HUES6 (cell line): ENCODE results near the gene KLRC4.
"Not testable (repeated sequence)": the region's sequence is repeated elsewhere in the genome, so short reads cannot be mapped to it uniquely, and the experiment has no call there.

Source experiments
- H3K27ac ChIP-seq: 2 replicates; pipeline ENCODE4 v1.7.0; 2013; ENCODE audit warnings: low read depth, mild to moderate bottlenecking, low read length, inconsistent platforms
- H3K27me3 ChIP-seq: 2 replicates; pipeline ENCODE4 v1.6.1; 2013; ENCODE audit warnings: low read length; ENCODE audit not compliant: control insufficient read depth, insufficient read depth
- H3K36me3 ChIP-seq: 2 replicates; pipeline ENCODE4 v1.6.1; 2013; ENCODE audit warnings: low read length; ENCODE audit not compliant: control insufficient read depth, insufficient read depth
- H3K4me1 ChIP-seq: 2 replicates; pipeline ENCODE4 v1.6.1; 2013; ENCODE audit warnings: low read length; ENCODE audit not compliant: control insufficient read depth, insufficient read depth
- H3K4me3 ChIP-seq: 2 replicates; pipeline ENCODE4 v1.5.1; 2013; ENCODE audit warnings: low read depth, low read length
- H3K9ac ChIP-seq: one replicate; pipeline ENCODE4 v1.6.1; 2013; ENCODE audit warnings: mild to moderate bottlenecking, low read length
- H3K9me3 ChIP-seq: 2 replicates; pipeline ENCODE4 v1.6.1; 2013; ENCODE audit warnings: low read depth, low read length; ENCODE audit not compliant: control insufficient read depth, insufficient read depth

Gene KLRC4, protein sequence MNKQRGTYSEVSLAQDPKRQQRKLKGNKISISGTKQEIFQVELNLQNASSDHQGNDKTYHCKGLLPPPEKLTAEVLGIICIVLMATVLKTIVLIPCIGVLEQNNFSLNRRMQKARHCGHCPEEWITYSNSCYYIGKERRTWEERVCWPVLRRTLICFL

DNA sequence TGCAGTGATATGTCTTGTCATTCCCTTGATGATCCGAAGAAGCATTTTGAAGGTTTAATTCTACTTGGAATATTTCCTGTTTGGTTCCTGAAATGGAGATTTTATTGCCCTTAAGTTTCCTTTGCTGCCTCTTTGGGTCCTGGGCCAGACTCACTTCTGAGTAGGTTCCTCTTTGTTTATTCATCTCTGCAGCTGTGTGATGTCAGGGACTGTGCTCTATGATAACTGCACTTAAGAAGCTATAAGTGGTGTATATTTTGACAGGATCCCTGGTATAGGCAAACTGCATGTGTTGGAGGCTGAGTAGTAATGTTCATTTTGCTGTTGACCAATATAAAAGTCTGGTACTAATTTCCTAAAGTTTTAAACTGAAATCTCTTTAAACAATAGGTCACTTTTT is at the start of gene KLRC4:
Gene KLRC4, minus strand, starts transcription at position 366 of the 400 bp plus-strand sequence. Its CDS starts 182 bp downstream, at position 184.
- no peak within 1 kb of the TSS for H3K4me3 ChIP-seq
- 0 out of 2 replicates have a peak, but pooled peaks cover 6% of the 10 kb centered on the region for H3K9me3 ChIP-seq
- no peak within 1 kb of the TSS for H3K27ac ChIP-seq
- no peak within 1 kb of the TSS for H3K9ac ChIP-seq
- H3K36me3 ChIP-seq = no peaks in the 10 kb centered on the region
- no peaks in the 10 kb centered on the region for H3K27me3 ChIP-seq
- peaks cover 7% of the 10 kb centered on the region; the same call in 1 of the 2 replicates for H3K4me1 ChIP-seq

DNA sequence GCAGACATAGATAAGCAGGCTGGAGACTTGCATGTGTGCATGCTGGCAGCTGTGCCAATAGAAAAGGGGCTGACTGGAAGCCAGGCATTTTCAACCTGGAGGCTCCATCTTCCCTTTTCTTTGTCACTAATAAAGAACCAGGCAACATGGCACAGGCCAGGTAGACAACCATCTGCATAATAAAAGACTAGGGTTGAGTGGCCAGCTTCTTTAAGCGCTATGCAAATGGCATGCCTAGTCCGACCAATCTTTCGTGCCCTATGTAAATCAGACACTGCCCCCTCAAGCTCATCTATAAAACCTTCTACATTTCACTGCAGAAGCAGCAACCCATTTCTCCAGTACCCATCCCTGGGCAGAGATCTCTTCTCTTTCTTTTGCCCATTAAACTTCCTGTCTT is 48.2 kb upstream of the KLRC4 start:
- H3K4me3 ChIP-seq = no peak overlapping the region
- peaks cover 7% of the 10 kb centered on the region; the same call in 1 of the 2 replicates for H3K9me3 ChIP-seq
- peak overlapping the region; percentile 73 for H3K27ac ChIP-seq
- peaks cover 10% of the 10 kb centered on the region for H3K4me1 ChIP-seq
- H3K9ac ChIP-seq = no peak overlapping the region
- no peaks in the 10 kb centered on the region for H3K27me3 ChIP-seq
- no peaks in the 10 kb centered on the region for H3K36me3 ChIP-seq

DNA sequence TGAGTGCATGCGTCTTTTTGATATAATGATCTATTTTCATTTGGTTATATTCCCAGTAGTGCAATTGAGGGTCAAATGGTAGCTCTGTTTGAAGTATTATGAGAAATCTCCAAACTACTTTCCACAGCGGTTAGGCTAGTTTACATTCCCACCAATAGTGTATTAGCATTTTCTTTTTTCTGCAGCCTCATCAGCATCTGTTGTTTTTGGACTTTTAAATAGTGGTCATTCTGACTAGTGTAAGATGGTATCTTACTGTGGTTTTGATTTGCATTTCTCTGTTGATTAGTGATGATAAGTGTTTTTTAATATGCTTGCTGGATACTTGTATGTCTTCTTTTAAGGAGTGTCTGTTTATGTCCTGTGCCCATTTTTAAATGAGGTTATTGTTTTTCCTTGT is 47.3 kb upstream of the KLRC4 start:
- H3K4me1 ChIP-seq = peaks cover 10% of the 10 kb centered on the region
- H3K36me3 ChIP-seq = no peaks in the 10 kb centered on the region
- no peak overlapping the region for H3K27ac ChIP-seq
- H3K9me3 ChIP-seq = peaks cover 7% of the 10 kb centered on the region; the same call in 1 of the 2 replicates
- H3K4me3 ChIP-seq = no peak overlapping the region
- H3K9ac ChIP-seq = no peak overlapping the region
- H3K27me3 ChIP-seq = no peaks in the 10 kb centered on the region

DNA sequence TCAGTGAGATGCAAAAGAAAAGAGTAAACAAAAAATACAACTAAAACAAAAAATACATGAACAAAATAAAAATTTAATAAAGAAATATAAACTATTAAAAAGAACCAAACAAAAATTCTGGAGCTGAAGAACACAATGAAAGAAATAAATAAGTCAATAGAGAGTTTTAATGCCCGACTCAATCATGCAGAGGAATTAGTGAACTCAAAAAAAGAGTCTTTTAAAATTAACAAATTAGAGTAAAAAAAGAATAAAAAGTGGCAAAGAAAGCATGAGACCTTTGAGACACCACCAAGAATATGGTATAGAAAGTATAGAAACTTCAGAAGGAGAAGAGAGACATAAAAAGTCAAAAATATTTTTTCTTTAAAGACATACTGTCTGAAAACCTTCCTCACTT is 46.2 kb upstream of the KLRC4 start:
- Histone ChIP-seq H3K36me3 (no peaks in the 10 kb centered on the region), H3K27me3 (no peaks in the 10 kb centered on the region), H3K4me3 (no peak overlapping the region), H3K27ac (no peak overlapping the region), H3K9ac (no peak overlapping the region), H3K4me1 (peaks cover 10% of the 10 kb centered on the region), H3K9me3 (peaks cover 7% of the 10 kb centered on the region; the same call in 1 of the 2 replicates)

DNA sequence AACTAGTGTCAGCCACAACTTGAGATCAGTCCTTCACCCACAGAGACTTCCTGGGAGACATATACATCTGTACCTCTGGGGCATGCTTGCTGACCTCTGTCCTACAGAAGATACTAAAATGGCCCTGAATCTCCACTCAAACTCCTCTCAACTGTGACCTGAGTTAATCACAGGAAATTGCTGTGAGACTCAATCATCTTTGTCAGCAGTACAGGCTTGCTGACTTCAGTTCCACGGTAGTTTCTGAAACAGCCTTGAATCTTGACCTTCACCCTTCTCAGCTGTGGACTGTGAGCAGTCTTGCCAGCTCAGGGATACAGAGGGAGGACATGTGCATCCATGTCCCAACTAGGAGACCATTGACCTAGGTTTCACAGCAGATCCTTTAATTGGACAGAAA is 45.0 kb upstream of the KLRC4 start:
- H3K9me3 ChIP-seq = peaks cover 7% of the 10 kb centered on the region; the same call in 1 of the 2 replicates
- H3K9ac ChIP-seq = no peak overlapping the region
- H3K4me3 ChIP-seq = no peak overlapping the region
- peaks cover 10% of the 10 kb centered on the region for H3K4me1 ChIP-seq
- no peaks in the 10 kb centered on the region for H3K36me3 ChIP-seq
- no peak overlapping the region for H3K27ac ChIP-seq
- H3K27me3 ChIP-seq = no peaks in the 10 kb centered on the region

DNA sequence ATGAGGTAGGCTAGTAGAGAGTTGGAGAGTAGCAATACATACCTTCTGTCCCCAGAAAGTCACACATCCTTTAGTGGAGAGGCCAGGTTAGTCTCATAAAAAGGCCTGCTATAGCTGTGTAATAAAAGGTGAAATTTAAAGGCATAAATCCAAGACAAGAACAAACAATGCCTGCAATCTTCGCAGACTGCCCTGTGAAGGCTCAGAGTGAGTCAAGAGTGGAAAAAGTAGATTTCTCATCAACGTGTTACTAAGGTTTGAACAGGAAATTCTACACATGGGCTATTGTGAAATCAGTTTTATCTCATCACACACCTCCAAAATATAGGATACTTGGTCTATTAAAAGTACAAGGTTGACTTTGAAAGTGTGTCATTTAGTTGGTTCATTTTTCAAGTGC is 43.6 kb upstream of the KLRC4 start, which contains the start of gene KLRC1:
Gene KLRC1, minus strand, starts transcription at position 222 of the 400 bp plus-strand sequence. CDS start 2,221 bp downstream, outside the sequence.
- peaks cover 7% of the 10 kb centered on the region; the same call in 1 of the 2 replicates for H3K9me3 ChIP-seq
- H3K9ac ChIP-seq = no peak within 1 kb of the TSS
- no peaks in the 10 kb centered on the region for H3K36me3 ChIP-seq
- peaks cover 9% of the 10 kb centered on the region for H3K4me1 ChIP-seq
- no peak within 1 kb of the TSS for H3K4me3 ChIP-seq
- H3K27me3 ChIP-seq = no peaks in the 10 kb centered on the region
- no peak within 1 kb of the TSS for H3K27ac ChIP-seq

DNA sequence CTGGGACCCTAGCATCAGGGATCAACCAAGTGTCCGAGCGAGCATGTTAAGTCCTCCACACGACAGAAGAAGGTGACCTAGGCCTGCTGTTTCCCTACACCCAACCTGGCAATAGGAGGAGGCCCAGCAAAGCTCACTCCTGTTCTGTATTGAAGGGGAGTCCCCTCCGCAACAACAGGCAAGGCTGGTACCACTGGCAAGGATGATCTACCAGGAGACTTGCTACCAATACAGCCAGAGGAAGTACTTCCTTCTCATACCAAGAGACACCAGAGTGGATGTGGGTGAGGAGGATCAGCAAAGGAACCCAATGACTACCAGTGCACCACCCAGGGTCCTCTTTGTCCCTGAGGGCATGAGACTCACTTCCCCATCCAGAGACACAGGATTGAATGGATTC is 38.7 kb upstream of the KLRC4 start:
- Histone ChIP-seq H3K27ac (no peak overlapping the region), H3K4me1 (no peaks in the 10 kb centered on the region), H3K36me3 (no peaks in the 10 kb centered on the region), H3K9ac (no peak overlapping the region), H3K4me3 (no peak overlapping the region), H3K9me3 (no peaks in the 10 kb centered on the region), H3K27me3 (no peaks in the 10 kb centered on the region)

DNA sequence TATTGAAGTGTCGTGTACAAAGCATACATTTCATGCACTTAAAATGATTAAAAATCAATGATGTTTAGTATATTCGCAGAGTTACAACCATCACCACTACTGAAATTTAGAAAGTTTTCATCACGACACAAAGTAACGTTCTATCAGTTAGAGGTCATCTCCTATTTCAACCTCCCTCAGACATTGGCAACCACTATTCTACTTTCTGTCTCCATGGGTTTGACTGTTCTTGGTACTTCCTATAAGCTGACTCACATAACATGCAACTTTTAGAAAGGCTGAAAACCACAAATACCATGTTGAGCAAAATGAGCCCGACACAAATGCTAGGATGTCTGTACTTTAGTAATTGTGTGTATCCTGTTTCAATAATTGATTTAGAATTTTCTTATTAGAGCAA is 36.5 kb upstream of the KLRC4 start:
- H3K27me3 ChIP-seq, H3K36me3 ChIP-seq, H3K9ac ChIP-seq, H3K27ac ChIP-seq, H3K4me3 ChIP-seq, H3K4me1 ChIP-seq, H3K9me3 ChIP-seq: not testable (repeated sequence)

DNA sequence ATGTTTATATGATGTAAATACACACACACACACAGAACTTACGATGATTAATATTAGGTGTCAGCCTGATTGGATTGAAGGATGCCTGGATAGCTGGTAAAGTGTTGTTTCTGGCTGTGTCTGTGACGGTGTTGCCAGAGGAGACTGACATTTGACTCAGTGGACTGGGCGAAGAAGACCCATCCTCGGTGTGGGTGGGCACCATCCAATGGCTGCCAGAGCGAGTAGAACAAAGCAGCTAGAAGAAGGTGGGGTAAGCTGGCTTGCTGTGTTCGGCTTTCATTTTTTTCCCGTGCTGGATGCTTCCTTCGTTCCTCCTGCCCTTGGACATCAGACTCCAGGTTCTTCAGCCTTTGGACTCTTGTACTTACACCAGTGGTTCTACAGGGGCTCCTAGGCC is 31.6 kb upstream of the KLRC4 start:
- H3K4me3 ChIP-seq, H3K9ac ChIP-seq, H3K27me3 ChIP-seq, H3K9me3 ChIP-seq, H3K36me3 ChIP-seq, H3K4me1 ChIP-seq, H3K27ac ChIP-seq: not testable (repeated sequence)

DNA sequence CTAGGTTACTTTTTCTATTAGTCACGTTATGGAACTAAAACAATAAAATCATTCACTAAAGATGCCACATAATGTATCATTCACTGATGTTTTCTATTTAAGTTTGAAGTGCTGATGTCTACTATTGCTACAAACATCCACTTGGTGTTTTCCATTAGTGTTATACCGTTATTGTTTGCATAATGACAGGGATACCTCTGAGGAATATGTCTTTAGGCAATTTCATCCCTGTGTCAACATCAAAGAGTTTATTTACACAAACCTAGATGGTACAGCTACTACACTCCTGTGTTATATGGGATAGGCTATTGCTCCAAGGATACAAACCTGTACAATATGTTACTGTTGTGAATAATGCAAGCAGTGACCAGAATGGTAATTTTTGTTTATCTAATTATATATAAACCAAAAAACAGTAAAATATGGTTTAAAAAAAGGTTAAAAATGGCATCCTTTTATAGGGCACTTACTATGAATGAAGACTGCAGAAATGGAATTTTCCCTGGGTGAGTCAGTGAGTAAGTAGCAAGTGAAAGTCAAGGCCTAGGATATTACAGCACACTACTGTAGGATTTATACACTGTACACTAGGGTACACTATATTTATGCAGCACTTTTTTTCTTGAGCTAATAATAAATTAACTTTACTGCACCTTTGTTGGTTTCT is 30.2 kb upstream of the KLRC4 start:
- H3K9me3 ChIP-seq, H3K27me3 ChIP-seq, H3K9ac ChIP-seq, H3K4me3 ChIP-seq, H3K27ac ChIP-seq, H3K4me1 ChIP-seq, H3K36me3 ChIP-seq: not testable (repeated sequence)

DNA sequence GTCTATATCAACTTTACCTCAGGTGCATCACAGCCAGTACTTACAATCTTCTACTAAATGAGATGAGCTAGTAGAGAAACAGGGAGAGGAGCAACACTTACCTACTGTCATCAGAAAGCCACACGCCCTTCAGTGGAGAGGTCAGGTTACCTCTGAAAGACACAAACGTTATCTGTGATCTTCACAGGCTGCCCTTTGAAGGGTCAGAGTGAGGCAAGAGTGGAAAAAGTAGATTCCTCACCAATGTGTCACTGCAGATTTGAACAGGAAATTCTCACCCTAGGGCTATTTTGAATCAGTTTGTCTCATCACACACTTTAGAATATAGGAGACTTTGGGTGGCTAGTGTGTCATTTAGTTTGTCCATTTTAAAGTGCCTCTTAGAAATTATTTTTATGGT is 28.0 kb upstream of the KLRC4 start:
- H3K27me3 ChIP-seq, H3K4me1 ChIP-seq, H3K27ac ChIP-seq, H3K9ac ChIP-seq, H3K9me3 ChIP-seq, H3K36me3 ChIP-seq, H3K4me3 ChIP-seq: not testable (repeated sequence)
